Kidney (tissue), 14 donors: ENCODE data around the gene RHOT2. TPM values are rescaled to one million over a fixed set of nuclear protein-coding genes. Genes with fewer than 3 reads are reported as not detected.
A peak's percentile ranks its signal among the peaks of the same experiment; 100 is the strongest.

Experiments used
- DNase-seq, 5 donors: peaks; one replicate each; pipeline ENCODE4 v3.0.0-alpha.2; 2013 to 2020
- FAIRE-seq: peaks from 2 replicates; lab custom pipeline; 2012; peaks lifted over from hg19 to GRCh38; lab: Jason Lieb, UNC
- H3K27ac ChIP-seq, 2 donors: one replicate each; pipeline ENCODE4 v1.7.0; 2013; ENCODE audit warnings: low read depth in 2 of 2, low read length in 2 of 2, inconsistent platforms in 1 of 2
- H3K27me3 ChIP-seq: one replicate; pipeline ENCODE4 v1.7.1; 2013; ENCODE audit warnings: low read length, inconsistent platforms; ENCODE audit not compliant: control insufficient read depth, insufficient read depth
- H3K36me3 ChIP-seq, 3 donors: one replicate each; pipeline versions ENCODE4 v1.7.0 to v1.7.1; 2013; ENCODE audit warnings: low read length in 3 of 3, control low read depth in 1 of 3, inconsistent platforms in 1 of 3; ENCODE audit not compliant: insufficient read depth in 3 of 3, control insufficient read depth in 2 of 3
- H3K4me1 ChIP-seq, 3 donors: one replicate each; pipeline versions ENCODE4 v1.7.0 to v1.7.1; 2013; ENCODE audit warnings: low read length in 3 of 3, inconsistent platforms in 1 of 3, low read depth in 1 of 3; ENCODE audit not compliant: control insufficient read depth in 2 of 3, insufficient read depth in 2 of 3
- H3K4me3 ChIP-seq, 3 donors: one replicate each; pipeline versions ENCODE4 v1.7.0 to v1.8.1; 2013; ENCODE audit warnings: low read length in 3 of 3, control low read depth in 1 of 3, inconsistent platforms in 1 of 3
- H3K9ac ChIP-seq, 3 donors: one replicate each; pipeline versions ENCODE4 v1.7.0 to v1.7.1; 2013; ENCODE audit warnings: low read length in 3 of 3, control low read depth in 1 of 3, inconsistent platforms in 1 of 3
- H3K9me3 ChIP-seq, 3 donors: one replicate each; pipeline versions ENCODE4 v1.7.0 to v1.7.1; 2013; ENCODE audit warnings: low read length in 3 of 3, control low read depth in 1 of 3, inconsistent platforms in 1 of 3; ENCODE audit not compliant: control insufficient read depth in 2 of 3, insufficient read depth in 1 of 3
- intact Hi-C: fragments of 100-400 bp; cut with DNase I; formaldehyde crosslinking; loops from one replicate; pipeline ENCODE4 v1.11.1; 2022
- polyA plus RNA-seq: library from polyadenylated mRNA; stranded (reverse); fragments of 350-450 nt; fragmentation: Illumina TruSeq; extraction: RNeasy Lipid Tissue Mini Kit (QIAGEN cat#74804); gene quantifications from one replicate; pipeline ENCODE4 v1.2.3, GENCODE V29; 2014; ENCODE audit warnings: low read depth, low replicate concordance; ENCODE audit not compliant: insufficient read depth
- total RNA-seq: library from RNA; stranded (reverse); fragmentation: NEBNext Ultra II Directional; extraction: Animal tissue kit (Norgen Biotek cat#: 25700); gene quantifications from one replicate; pipeline ENCODE4 v1.2.1, GENCODE V29; 2021
- TF ChIP-seq, protein P1 (sequence below): IDR thresholded peaks from 3 replicates; pipeline ENCODE4 v1.5.1; 2012; ENCODE audit warnings: mild to moderate bottlenecking, moderate library complexity, borderline replicate concordance; ENCODE audit not compliant: insufficient read depth; ENCODE audit errors: extremely low read depth
- donor health status: control.
- donor health status: control.
- donor health status: control.
- donor health status: control.
- donor health status: control.
- donor health status: DM: yes; HTN: yes; CAD: no.
- donor health status: Normal renal cell carcinoma (clear cell type).

RHOT2 gene
- total and polyA plus RNA-seq, 2 donors from 2014 or later: 90.5 to 117 TPM

DNA sequence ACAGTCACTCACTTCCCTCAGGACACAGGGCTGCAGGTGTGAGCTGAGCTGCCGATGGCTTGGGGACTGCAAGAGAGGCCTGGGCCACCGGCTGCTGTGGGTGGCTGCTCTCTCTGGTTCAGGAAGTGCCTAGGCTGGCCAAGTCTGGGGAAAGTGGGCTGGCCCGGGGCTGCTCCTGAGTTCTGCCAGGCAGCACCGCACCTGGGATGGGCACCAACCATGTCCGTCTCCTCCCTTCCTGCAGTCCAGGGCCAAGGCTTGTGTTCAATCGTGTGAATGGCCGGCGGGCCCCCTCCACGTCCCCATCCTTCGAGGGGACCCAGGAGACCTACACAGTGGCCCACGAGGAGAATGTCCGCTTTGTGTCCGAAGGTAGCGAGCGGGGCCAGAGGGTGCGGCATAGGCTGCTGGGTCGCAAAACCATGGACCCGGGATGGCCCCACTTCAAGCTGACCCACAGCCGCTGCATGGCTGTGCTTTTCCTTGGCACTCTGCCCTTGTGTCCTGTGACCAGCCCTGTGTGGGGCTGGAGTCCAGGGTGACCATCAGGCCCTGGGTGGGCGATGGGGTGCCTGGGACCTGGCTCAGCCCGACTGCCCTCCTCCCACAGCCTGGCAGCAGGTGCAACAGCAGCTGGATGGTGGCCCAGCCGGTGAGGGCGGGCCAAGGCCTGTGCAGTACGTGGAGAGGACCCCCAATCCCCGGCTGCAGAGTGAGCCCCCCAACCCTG, 20.6 kb upstream of the RHOT2 start:
- H3K27me3 ChIP-seq: no peaks in the 10 kb centered on the region
- no peaks in the 10 kb centered on the region for H3K9me3 ChIP-seq
- H3K4me3 ChIP-seq: peak overlapping the region in 1 of 3 donors; percentile 35
- H3K9ac ChIP-seq: peak overlapping the region in 1 of 3 donors; percentile 58
- FAIRE-seq (no peak), DNase-seq (no peak)
- TF ChIP-seq, protein P1, sequence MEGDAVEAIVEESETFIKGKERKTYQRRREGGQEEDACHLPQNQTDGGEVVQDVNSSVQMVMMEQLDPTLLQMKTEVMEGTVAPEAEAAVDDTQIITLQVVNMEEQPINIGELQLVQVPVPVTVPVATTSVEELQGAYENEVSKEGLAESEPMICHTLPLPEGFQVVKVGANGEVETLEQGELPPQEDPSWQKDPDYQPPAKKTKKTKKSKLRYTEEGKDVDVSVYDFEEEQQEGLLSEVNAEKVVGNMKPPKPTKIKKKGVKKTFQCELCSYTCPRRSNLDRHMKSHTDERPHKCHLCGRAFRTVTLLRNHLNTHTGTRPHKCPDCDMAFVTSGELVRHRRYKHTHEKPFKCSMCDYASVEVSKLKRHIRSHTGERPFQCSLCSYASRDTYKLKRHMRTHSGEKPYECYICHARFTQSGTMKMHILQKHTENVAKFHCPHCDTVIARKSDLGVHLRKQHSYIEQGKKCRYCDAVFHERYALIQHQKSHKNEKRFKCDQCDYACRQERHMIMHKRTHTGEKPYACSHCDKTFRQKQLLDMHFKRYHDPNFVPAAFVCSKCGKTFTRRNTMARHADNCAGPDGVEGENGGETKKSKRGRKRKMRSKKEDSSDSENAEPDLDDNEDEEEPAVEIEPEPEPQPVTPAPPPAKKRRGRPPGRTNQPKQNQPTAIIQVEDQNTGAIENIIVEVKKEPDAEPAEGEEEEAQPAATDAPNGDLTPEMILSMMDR: no peak
- intact Hi-C loops: no loop called here
- peaks cover 0 to 40% (median 12%) of the 10 kb centered on the region in 3 donors for H3K4me1 ChIP-seq
- H3K36me3 ChIP-seq: no peaks in the 10 kb centered on the region
- peak overlapping the region; percentile 65 to 78 for H3K27ac ChIP-seq

DNA sequence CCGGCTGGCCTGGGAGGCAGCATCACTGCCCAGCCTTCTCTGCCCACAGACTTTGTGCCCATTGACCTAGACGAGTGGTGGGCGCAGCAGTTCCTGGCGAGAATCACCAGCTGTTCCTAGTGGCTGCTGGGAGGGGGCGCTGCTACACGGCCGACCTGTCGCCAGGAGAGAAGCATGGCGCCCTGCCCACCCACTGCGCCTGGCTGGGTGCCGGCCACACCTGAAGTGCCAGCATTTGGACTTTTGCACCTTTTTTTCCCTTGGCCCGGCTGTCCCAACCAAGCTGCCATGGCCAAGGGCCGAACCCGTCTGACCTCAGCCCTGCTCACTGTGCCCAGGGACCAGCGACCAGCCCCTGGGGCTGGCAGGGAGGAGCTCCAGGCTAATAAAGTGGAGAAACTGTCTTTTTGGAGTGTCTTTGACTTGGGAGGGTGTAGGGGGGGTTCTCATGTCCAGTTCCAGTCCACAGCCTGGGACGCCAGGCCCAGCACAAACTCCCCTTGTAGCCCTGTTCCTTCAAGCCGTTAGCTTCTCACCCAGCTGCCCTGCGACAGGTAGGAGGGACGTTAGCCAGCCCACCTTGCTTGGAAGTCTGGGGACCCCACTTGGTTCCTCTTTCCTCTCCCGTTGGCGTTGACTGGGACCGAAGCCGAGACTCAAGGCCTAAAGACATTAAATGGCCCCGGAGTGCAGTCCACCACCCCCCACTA, 19.7 kb upstream of the RHOT2 start:
- FAIRE-seq: no peak
- Histone ChIP-seq H3K36me3 (no peaks in the 10 kb centered on the region), H3K9me3 (no peaks in the 10 kb centered on the region), H3K27me3 (no peaks in the 10 kb centered on the region), H3K27ac (peak overlapping the region; percentile 68 to 78), H3K4me3 (peak overlapping the region; percentile 42 to 56 (median 55)), H3K9ac (peak overlapping the region in 2 of 3 donors; percentile 52 to 54), H3K4me1 (peaks cover 0 to 37% (median 12%) of the 10 kb centered on the region in 3 donors)
- no peak for DNase-seq
- intact Hi-C loops: no loop called here
- TF ChIP-seq, protein P1: no peak

DNA sequence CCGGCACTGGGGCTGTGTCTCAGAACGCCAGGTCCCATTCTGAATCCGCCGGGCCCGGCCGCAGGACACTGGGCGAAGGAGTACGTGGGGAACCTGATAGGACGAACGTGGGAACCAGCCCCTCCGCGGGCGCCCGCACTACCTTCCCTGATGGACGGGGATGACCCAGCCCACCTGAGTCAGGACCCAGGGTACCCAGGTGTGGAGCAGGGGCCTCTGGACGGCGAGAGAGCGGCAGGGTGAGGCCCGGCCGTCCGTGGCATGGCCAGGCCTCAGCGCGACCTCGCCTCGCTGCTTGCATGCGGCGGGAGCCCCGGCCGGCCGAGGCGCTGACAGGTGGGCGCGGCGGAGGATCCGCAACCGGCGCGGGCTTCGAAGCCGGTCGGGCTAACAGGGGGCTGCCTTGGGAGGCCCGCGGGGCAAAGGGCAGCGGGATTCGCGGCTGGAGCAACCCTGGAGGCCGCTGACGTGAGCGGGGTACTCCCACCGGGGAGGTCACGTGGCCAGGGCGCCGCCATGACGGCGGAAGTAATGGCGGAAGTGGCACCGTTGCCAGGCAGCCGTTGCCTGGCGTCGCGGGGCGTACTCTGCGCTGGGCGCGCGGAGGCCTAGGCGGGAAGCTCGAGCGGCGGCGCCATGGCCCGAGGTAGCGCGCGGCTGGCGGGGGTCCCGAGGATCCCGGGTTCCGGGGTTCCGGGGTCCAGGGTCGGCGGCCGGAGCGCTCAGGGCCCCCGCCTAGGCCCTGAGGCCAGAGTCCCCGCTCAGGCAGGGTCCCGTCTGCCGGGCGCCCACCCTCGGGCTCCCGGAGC, 18.9 kb upstream of the RHOT2 start, which contains the start of gene WDR90:
Gene WDR90, plus strand, starts transcription at position 585 of the 809 bp plus-strand sequence. Its CDS starts 52 bp downstream, at position 637.
- Histone ChIP-seq H3K4me3 (peak within 1 kb of the TSS; percentile 42 to 56 (median 55)), H3K4me1 (peaks cover 0 to 37% (median 12%) of the 10 kb centered on the region in 3 donors), H3K27me3 (no peaks in the 10 kb centered on the region), H3K36me3 (no peaks in the 10 kb centered on the region), H3K9me3 (no peaks in the 10 kb centered on the region), H3K9ac (peak within 1 kb of the TSS in 2 of 3 donors; percentile 52 to 54), H3K27ac (peak within 1 kb of the TSS; percentile 68 to 78)
- intact Hi-C loops: no loop called here
- FAIRE-seq (no peak), DNase-seq (peak; percentile 92 to 98 (median 95))
- TF ChIP-seq, protein P1: peak; percentile 1
